Activated CD4-positive, alpha-beta T cell treated with anti-CD3 and anti-CD28 coated beads for 1 hour (primary cell): Measurements from ENCODE around the gene ARMC9.
"Not testable (repeated sequence)": the region's sequence is repeated elsewhere in the genome, so short reads cannot be mapped to it uniquely, and the experiment has no call there.

ENCODE experiments used
- DNase-seq: peaks from one replicate; pipeline ENCODE4 v3.0.0-alpha.2; 2020

Gene ARMC9

GRCh38 chr2:231245249-231246094 lies 47.0 kb downstream of the ARMC9 start:
- DNase-seq = no peak

- DNase-seq = no peak
Observed at GRCh38 chr2:231246171-231246842, 47.9 kb downstream of the ARMC9 start.

GRCh38 chr2:231250146-231250545 lies 51.7 kb downstream of the ARMC9 start:
- no peak for DNase-seq

- no peak for DNase-seq
Observed at GRCh38 chr2:231250698-231251097, 52.3 kb downstream of the ARMC9 start.

- DNase-seq = not testable (repeated sequence)
Observed at GRCh38 chr2:231253292-231253691, 54.9 kb downstream of the ARMC9 start.

GRCh38 chr2:231256494-231256893 lies 58.1 kb downstream of the ARMC9 start:
- DNase-seq = no peak

GRCh38 chr2:231257763-231258162 lies 59.3 kb downstream of the ARMC9 start:
- no peak for DNase-seq

- no peak for DNase-seq
Observed at GRCh38 chr2:231258701-231259100, 60.3 kb downstream of the ARMC9 start.

- no peak for DNase-seq
Observed at GRCh38 chr2:231259104-231259503, 60.7 kb downstream of the ARMC9 start.

- DNase-seq = no peak
Observed at GRCh38 chr2:231260442-231261208, 62.2 kb downstream of the ARMC9 start.

- DNase-seq = no peak
Observed at GRCh38 chr2:231263118-231263831, 64.8 kb downstream of the ARMC9 start.

GRCh38 chr2:231270221-231271114 lies 72.0 kb downstream of the ARMC9 start:
- DNase-seq = no peak

GRCh38 chr2:231272991-231273390 lies 74.6 kb downstream of the ARMC9 start:
- no peak for DNase-seq

- no peak for DNase-seq
Observed at GRCh38 chr2:231276987-231277386, 78.6 kb downstream of the ARMC9 start.

GRCh38 chr2:231277962-231278361 lies 79.5 kb downstream of the ARMC9 start:
- no peak for DNase-seq

GRCh38 chr2:231278868-231279267 lies 80.4 kb downstream of the ARMC9 start:
- no peak for DNase-seq

- no peak for DNase-seq
Observed at GRCh38 chr2:231280846-231281245, 82.4 kb downstream of the ARMC9 start.

- DNase-seq = no peak
Observed at GRCh38 chr2:231284296-231284695, 85.9 kb downstream of the ARMC9 start.

- no peak for DNase-seq
Observed at GRCh38 chr2:231286964-231287363, 88.5 kb downstream of the ARMC9 start.

- DNase-seq = no peak
Observed at GRCh38 chr2:231287696-231288095, 89.3 kb downstream of the ARMC9 start.

GRCh38 chr2:231288590-231288989 lies 90.2 kb downstream of the ARMC9 start:
- no peak for DNase-seq
